Osteoblast (primary cell): ENCODE results near the gene UBE2E3. TPM values are rescaled to one million over a fixed set of nuclear protein-coding genes. Genes with fewer than 3 reads are reported as not detected.

Experiments
- DNase-seq: peaks from one replicate; pipeline ENCODE4 v3.0.0; 2011; ENCODE audit warnings: low spot score, mixed read lengths; ENCODE audit not compliant: insufficient read length; ENCODE audit errors: missing footprints
- H2AFZ ChIP-seq: 2 replicates; pipeline ENCODE4 v1.6.0; 2011; ENCODE audit warnings: mild to moderate bottlenecking, low read length
- H3K27ac ChIP-seq: 2 replicates; pipeline ENCODE4 v1.5.1; 2011; ENCODE audit warnings: mild to moderate bottlenecking, low read depth, low read length, moderate library complexity
- H3K27me3 ChIP-seq: 2 replicates; pipeline ENCODE4 v1.6.0; 2012; ENCODE audit warnings: mild to moderate bottlenecking, control low read depth, inconsistent platforms, low read length, moderate library complexity; ENCODE audit not compliant: insufficient read depth
- H3K36me3 ChIP-seq: 2 replicates; pipeline ENCODE4 v1.5.1; 2011; ENCODE audit warnings: mild to moderate bottlenecking, low read length, control low read depth, moderate library complexity; ENCODE audit not compliant: insufficient read depth
- H3K4me1 ChIP-seq: 2 replicates; pipeline ENCODE4 v1.5.1; 2011; ENCODE audit warnings: mild to moderate bottlenecking, low read length, control low read depth, moderate library complexity; ENCODE audit not compliant: insufficient read depth
- H3K4me2 ChIP-seq: 2 replicates; pipeline ENCODE4 v1.6.0; 2011; ENCODE audit warnings: mild to moderate bottlenecking, low read length; ENCODE audit not compliant: insufficient read depth
- H3K4me3 ChIP-seq: fragments of 200-600 bp; sonication (generic); 3 replicates; pipeline ENCODE4 v1.5.1; 2012; ENCODE audit warnings: mild to moderate bottlenecking, low read length, inconsistent platforms; ENCODE audit not compliant: insufficient read depth
- H3K79me2 ChIP-seq: 2 replicates; pipeline ENCODE4 v1.6.0; 2012; ENCODE audit warnings: mild to moderate bottlenecking, low read length, control low read depth, inconsistent platforms; ENCODE audit not compliant: insufficient read depth
- H3K9me3 ChIP-seq: 2 replicates; pipeline ENCODE4 v1.5.1; 2011; ENCODE audit warnings: low read depth, low read length, control low read depth
- H4K20me1 ChIP-seq: 2 replicates; pipeline ENCODE4 v1.6.0; 2012; ENCODE audit warnings: mild to moderate bottlenecking, low read length, control low read depth; ENCODE audit not compliant: insufficient read depth
- CTCF ChIP-seq: IDR thresholded peaks from 2 replicates; pipeline ENCODE4 v1.5.1; 2011; ENCODE audit warnings: mild to moderate bottlenecking, low read depth, low read length, moderate library complexity; ENCODE audit errors: extremely low read depth
- total RNA-seq: library from RNA; depleted of rRNA; stranded (reverse); fragments of >200 nt; gene quantifications from 2 replicates; pipeline ENCODE4 v1.2.3, GENCODE V29; 2012

Gene UBE2E3
- total RNA-seq, 1 donor, result 58.3 TPM

GRCh38 chr2:181070119-181070835 lies 89.9 kb downstream of the UBE2E3 start:
- H3K27ac ChIP-seq, result peak overlapping the region; percentile 34
- no peaks in the 10 kb centered on the region for H3K27me3 ChIP-seq
- no peaks in the 10 kb centered on the region for H3K36me3 ChIP-seq
- peak overlapping the region; percentile 52 for H3K4me2 ChIP-seq
- H3K9me3 ChIP-seq, result no peaks in the 10 kb centered on the region
- peaks cover 62% of the 10 kb centered on the region for H3K79me2 ChIP-seq
- H3K4me3 ChIP-seq, result peak overlapping the region; percentile 41
- no peak overlapping the region for H2AFZ ChIP-seq
- TF ChIP-seq CTCF, result no peak
- peaks cover 11% of the 10 kb centered on the region for H4K20me1 ChIP-seq
- DNase-seq, result peak; percentile 44
- peaks cover 40% of the 10 kb centered on the region for H3K4me1 ChIP-seq

GRCh38 chr2:181070836-181071200 lies 90.4 kb downstream of the UBE2E3 start:
- no peaks in the 10 kb centered on the region for H3K9me3 ChIP-seq
- TF ChIP-seq CTCF, result no peak
- no peak overlapping the region for H3K4me2 ChIP-seq
- peak overlapping the region; percentile 34 for H3K27ac ChIP-seq
- H3K27me3 ChIP-seq, result no peaks in the 10 kb centered on the region
- H3K4me1 ChIP-seq, result peaks cover 40% of the 10 kb centered on the region
- no peaks in the 10 kb centered on the region for H3K36me3 ChIP-seq
- peaks cover 11% of the 10 kb centered on the region for H4K20me1 ChIP-seq
- H2AFZ ChIP-seq, result no peak overlapping the region
- DNase-seq, result no peak
- H3K4me3 ChIP-seq, result no peak overlapping the region
- H3K79me2 ChIP-seq, result peaks cover 60% of the 10 kb centered on the region

GRCh38 chr2:181072486-181073235 lies 92.3 kb downstream of the UBE2E3 start:
- Histone ChIP-seq H3K79me2 (peaks cover 46% of the 10 kb centered on the region), H4K20me1 (peaks cover 11% of the 10 kb centered on the region), H3K4me2 (no peak overlapping the region), H2AFZ (no peak overlapping the region), H3K36me3 (no peaks in the 10 kb centered on the region), H3K4me3 (no peak overlapping the region), H3K4me1 (peaks cover 40% of the 10 kb centered on the region), H3K9me3 (no peaks in the 10 kb centered on the region), H3K27ac (no peak overlapping the region), H3K27me3 (no peaks in the 10 kb centered on the region)
- DNase-seq, result no peak
- TF ChIP-seq CTCF, result no peak

GRCh38 chr2:181073896-181074295 lies 93.5 kb downstream of the UBE2E3 start:
- TF ChIP-seq CTCF, result no peak
- Histone ChIP-seq H3K79me2 (peaks cover 34% of the 10 kb centered on the region), H3K36me3 (no peaks in the 10 kb centered on the region), H2AFZ (no peak overlapping the region), H3K27ac (no peak overlapping the region), H4K20me1 (peaks cover 11% of the 10 kb centered on the region), H3K4me2 (no peak overlapping the region), H3K4me3 (no peak overlapping the region), H3K9me3 (no peaks in the 10 kb centered on the region), H3K27me3 (no peaks in the 10 kb centered on the region), H3K4me1 (peaks cover 40% of the 10 kb centered on the region)
- DNase-seq, result no peak
